ENCODE results near the gene ITGA6. TPM values are rescaled to one million over a fixed set of nuclear protein-coding genes. Genes with fewer than 3 reads are reported as not detected.

The ITGA6 gene
- polyA plus RNA-seq, 3 donors from 2014 or later = 26.8 to 39.9 (median 34.0) TPM

DNA sequence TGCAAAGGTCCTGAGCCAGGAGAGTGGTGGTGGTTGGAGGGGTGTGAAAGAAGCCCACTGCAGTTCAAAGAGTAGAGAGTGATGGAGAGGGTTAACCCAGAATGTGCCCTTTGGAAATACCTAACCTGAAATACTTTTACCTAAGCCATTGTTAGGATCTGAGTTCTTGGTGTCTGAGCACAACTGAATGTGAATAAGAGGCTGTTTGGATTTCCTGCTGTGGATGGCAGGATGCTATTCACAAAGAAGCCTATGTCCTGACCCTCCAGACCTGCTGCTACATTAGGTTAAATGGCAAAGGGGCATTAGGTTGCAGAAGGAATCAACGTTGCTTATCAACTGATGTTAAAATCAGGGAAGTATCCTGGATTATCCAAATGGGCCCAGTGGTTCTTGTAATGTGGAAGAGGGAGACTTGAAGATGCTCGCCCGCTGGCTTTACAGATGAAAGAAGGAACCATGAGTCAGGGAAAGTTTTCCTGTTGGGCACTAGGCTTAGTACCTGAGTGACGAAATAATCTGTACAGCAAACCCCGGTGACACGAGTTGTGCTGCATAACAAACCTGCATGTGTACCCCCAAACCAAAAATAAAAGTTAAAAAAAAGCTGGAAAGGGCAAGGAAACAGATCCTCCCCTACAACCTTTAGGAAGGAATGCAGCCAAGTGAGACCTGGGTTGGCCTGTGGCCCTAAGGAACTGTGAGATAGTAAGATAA, 27.2 kb downstream of the ITGA6 start:
- peak overlapping the region in 4 of 6 donors; percentile 49 to 72 (median 56) for H3K27ac Mint-ChIP-seq
- H3K36me3 Mint-ChIP-seq = no peaks in the 10 kb centered on the region
- no peaks in the 10 kb centered on the region for H3K27me3 Mint-ChIP-seq (ENCODE audit: low read depth in 3 of 3)
- peaks cover 46 to 54% of the 10 kb centered on the region in 2 donors for H3K4me1 Mint-ChIP-seq
- DNase-seq = no peak
- peak overlapping the region in 1 of 5 donors; percentile 31 for H3K4me3 Mint-ChIP-seq
- H3K9me3 Mint-ChIP-seq = no peaks in the 10 kb centered on the region

- Mint-ChIP-seq H3K4me3 (peak overlapping the region in 1 of 5 donors; percentile 22), H3K9me3 (no peaks in the 10 kb centered on the region), H3K36me3 (no peaks in the 10 kb centered on the region), H3K27me3 (ENCODE audit: low read depth in 3 of 3) (no peaks in the 10 kb centered on the region), H3K4me1 (peaks cover 49 to 56% of the 10 kb centered on the region in 2 donors), H3K27ac (peak overlapping the region in 5 of 6 donors; percentile 49 to 72 (median 56))
- DNase-seq = no peak
Observed at GRCh38 chr2:172455121-172455515, 27.7 kb downstream of the ITGA6 start.

DNA sequence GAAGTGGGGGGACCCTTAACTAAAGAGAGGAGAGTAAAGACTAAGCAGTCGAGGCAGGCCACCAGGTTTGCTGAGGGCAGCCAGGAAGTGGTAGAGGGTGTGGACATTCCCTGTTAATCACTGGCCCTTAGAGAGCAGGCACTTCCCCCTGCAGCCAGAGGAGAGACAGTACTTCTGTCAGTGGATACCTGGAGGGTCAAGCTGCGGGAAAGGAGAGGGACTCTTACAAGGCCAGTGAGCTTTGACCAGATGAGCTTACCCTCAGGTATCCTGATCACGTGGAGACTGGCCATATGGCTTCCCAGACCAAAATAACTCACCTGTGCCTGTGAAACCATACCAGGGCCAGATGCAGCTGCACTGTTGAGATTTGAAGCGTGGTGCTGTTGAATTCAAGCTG, 28.6 kb downstream of the ITGA6 start:
- Mint-ChIP-seq H3K36me3 (no peaks in the 10 kb centered on the region), H3K27me3 (ENCODE audit: low read depth in 3 of 3) (no peaks in the 10 kb centered on the region), H3K27ac (peak overlapping the region in 3 of 6 donors; percentile 55 to 82 (median 60)), H3K4me1 (peaks cover 58 to 63% of the 10 kb centered on the region in 2 donors), H3K9me3 (no peaks in the 10 kb centered on the region), H3K4me3 (no peak overlapping the region)
- DNase-seq = no peak

DNA sequence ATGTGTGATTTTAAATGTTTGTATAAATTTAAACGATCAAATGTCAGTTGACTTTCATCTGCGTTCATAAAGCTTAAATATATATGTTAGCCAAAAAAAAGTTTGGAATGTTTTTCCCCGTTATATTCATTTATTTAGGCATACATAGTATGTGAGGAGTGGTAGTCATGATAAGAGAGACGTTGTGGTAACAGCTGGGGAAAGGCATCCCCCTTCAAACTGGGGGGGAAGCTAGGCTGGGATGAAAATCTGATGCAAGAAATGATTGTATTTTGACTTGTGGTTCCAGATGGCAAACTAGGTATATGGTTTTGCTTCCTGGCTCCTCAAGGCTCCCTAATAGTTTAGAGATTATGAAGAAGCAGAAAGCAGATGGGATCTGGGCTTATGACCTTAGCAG, 30.1 kb downstream of the ITGA6 start:
- H3K9me3 Mint-ChIP-seq = no peaks in the 10 kb centered on the region
- peak overlapping the region in 2 of 6 donors; percentile 4 to 12 for H3K27ac Mint-ChIP-seq
- peaks cover 69 to 74% of the 10 kb centered on the region in 2 donors for H3K4me1 Mint-ChIP-seq
- H3K4me3 Mint-ChIP-seq = no peak overlapping the region
- no peaks in the 10 kb centered on the region for H3K36me3 Mint-ChIP-seq
- no peak for DNase-seq
- H3K27me3 Mint-ChIP-seq (ENCODE audit: low read depth in 3 of 3) = no peaks in the 10 kb centered on the region

GRCh38 chr2:172458561-172459124, 31.3 kb downstream of the ITGA6 start:
- Mint-ChIP-seq H3K27me3 (ENCODE audit: low read depth in 3 of 3) (peaks cover 0 to 3% (median 2%) of the 10 kb centered on the region in 3 donors), H3K36me3 (no peaks in the 10 kb centered on the region), H3K9me3 (no peaks in the 10 kb centered on the region), H3K4me3 (no peak overlapping the region), H3K4me1 (peaks cover 77 to 84% of the 10 kb centered on the region in 2 donors), H3K27ac (peak overlapping the region in 3 of 6 donors; percentile 5 to 52 (median 46))
- no peak for DNase-seq

DNA sequence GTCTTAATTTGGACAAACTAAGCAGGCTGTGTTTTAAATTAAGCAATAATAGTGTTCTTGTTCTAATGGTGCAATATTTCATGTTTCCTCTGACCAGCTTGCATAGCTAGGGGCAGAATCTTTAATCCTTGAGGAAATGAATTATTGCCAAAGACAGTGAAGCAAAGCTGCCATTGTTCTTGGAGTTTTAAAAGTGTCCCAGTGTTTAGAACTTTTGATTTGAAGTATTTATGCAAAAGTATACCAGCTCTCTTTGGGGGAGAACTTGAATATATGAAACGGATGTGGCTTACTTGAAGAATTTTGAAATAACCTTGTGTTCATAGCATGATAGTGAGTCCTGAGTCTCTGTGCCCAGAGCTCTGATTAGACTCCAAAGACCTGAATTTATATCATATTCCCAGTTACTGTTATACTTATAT, 33.4 kb downstream of the ITGA6 start:
- Mint-ChIP-seq H3K4me1 (peaks cover 79 to 84% of the 10 kb centered on the region in 2 donors), H3K9me3 (no peaks in the 10 kb centered on the region), H3K36me3 (peaks cover 0 to 3% (median 0%) of the 10 kb centered on the region in 3 donors), H3K27ac (peak overlapping the region; percentile 11 to 84 (median 78)), H3K4me3 (peak overlapping the region; percentile 29 to 74 (median 68)), H3K27me3 (ENCODE audit: low read depth in 3 of 3) (peaks cover 0 to 3% (median 2%) of the 10 kb centered on the region in 3 donors)
- no peak for DNase-seq

GRCh38 chr2:172461591-172462372, 34.4 kb downstream of the ITGA6 start:
- peaks cover 0 to 5% (median 0%) of the 10 kb centered on the region in 3 donors for H3K36me3 Mint-ChIP-seq
- H3K4me1 Mint-ChIP-seq = peaks cover 76 to 78% of the 10 kb centered on the region in 2 donors
- peak overlapping the region; percentile 59 to 81 (median 79) for H3K4me3 Mint-ChIP-seq
- DNase-seq = peak; percentile 63 to 67 (median 66)
- peaks cover 0 to 3% (median 2%) of the 10 kb centered on the region in 3 donors for H3K27me3 Mint-ChIP-seq (ENCODE audit: low read depth in 3 of 3)
- H3K9me3 Mint-ChIP-seq = no peaks in the 10 kb centered on the region
- peak overlapping the region; percentile 23 to 89 (median 79) for H3K27ac Mint-ChIP-seq

GRCh38 chr2:172462373-172462848, 35.0 kb downstream of the ITGA6 start:
- Mint-ChIP-seq H3K36me3 (peaks cover 3 to 11% (median 4%) of the 10 kb centered on the region in 3 donors), H3K27me3 (ENCODE audit: low read depth in 3 of 3) (peaks cover 0 to 3% (median 2%) of the 10 kb centered on the region in 3 donors), H3K4me1 (peaks cover 76 to 78% of the 10 kb centered on the region in 2 donors), H3K9me3 (no peaks in the 10 kb centered on the region), H3K27ac (peak overlapping the region; percentile 23 to 89 (median 79)), H3K4me3 (peak overlapping the region; percentile 59 to 81 (median 79))
- DNase-seq = no peak

DNA sequence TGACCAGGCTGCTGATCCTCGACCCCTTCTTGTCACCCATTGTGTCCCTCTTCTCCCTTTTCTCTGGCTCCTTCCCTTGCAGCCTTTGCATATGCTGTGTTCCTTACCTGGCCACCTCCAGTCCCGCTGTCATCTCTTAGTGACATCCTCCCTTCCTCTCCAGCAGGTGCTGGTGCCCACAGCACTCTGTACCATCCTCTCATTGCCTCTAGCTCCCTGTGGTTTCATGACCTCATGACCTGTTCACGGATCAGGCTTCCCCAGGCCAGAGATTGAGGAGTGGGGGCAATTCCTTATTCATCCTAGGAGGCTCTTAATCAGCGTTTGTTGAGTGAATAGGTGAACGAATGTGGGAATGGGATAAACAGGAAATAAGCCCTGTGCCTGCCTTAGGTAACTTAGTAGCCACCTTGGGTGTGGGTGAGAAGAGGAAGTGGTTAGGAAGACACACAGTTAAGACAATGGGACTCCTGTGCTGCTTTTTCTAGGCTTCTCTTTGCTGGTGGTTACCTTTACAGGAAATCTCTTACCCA, 35.5 kb downstream of the ITGA6 start:
- peak; percentile 53 to 56 (median 54) for DNase-seq
- Mint-ChIP-seq H3K9me3 (no peaks in the 10 kb centered on the region), H3K4me3 (peak overlapping the region; percentile 59 to 81 (median 79)), H3K27ac (peak overlapping the region; percentile 76 to 89 (median 80)), H3K36me3 (peaks cover 3 to 12% (median 4%) of the 10 kb centered on the region in 3 donors), H3K4me1 (peaks cover 76 to 78% of the 10 kb centered on the region in 2 donors), H3K27me3 (ENCODE audit: low read depth in 3 of 3) (peaks cover 0 to 3% (median 2%) of the 10 kb centered on the region in 3 donors)

- Mint-ChIP-seq H3K27me3 (ENCODE audit: low read depth in 3 of 3) (peaks cover 0 to 3% (median 2%) of the 10 kb centered on the region in 3 donors), H3K4me3 (peak overlapping the region; percentile 48 to 81 (median 79)), H3K4me1 (peaks cover 65 to 66% of the 10 kb centered on the region in 2 donors), H3K36me3 (peaks cover 6 to 18% (median 7%) of the 10 kb centered on the region in 3 donors), H3K9me3 (no peaks in the 10 kb centered on the region), H3K27ac (peak overlapping the region; percentile 76 to 89 (median 80))
- DNase-seq = no peak
Observed at GRCh38 chr2:172464400-172465129, 37.2 kb downstream of the ITGA6 start.

GRCh38 chr2:172465417-172466334, 38.3 kb downstream of the ITGA6 start:
- Mint-ChIP-seq H3K4me1 (peaks cover 54 to 55% of the 10 kb centered on the region in 2 donors), H3K36me3 (peaks cover 6 to 19% (median 7%) of the 10 kb centered on the region in 3 donors), H3K4me3 (peak overlapping the region; percentile 8 to 53 (median 34)), H3K9me3 (no peaks in the 10 kb centered on the region), H3K27ac (peak overlapping the region in 3 of 6 donors; percentile 29 to 73 (median 37)), H3K27me3 (ENCODE audit: low read depth in 3 of 3) (peaks cover 0 to 3% (median 2%) of the 10 kb centered on the region in 3 donors)
- DNase-seq = peak; percentile 58 to 68 (median 60)

DNA sequence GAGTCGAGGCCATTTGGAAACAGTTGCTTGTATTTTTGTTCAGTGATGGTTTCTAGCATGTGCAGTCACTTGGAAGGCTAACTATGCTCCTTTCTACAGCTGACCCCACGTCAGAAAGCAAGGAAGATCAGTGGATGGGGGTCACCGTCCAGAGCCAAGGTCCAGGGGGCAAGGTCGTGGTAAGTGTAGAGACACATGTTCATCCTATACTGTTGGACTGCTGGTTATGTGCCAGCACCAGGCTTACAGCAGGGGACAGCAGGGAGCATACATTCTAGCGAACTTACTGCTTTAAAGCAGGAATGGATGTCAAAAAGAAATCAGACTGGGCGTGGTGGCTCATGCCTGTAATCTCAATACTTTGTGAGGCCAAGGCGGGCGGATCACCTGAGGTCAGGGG, 40.0 kb downstream of the ITGA6 start:
- peak overlapping the region in 1 of 6 donors; percentile 65 for H3K27ac Mint-ChIP-seq

More for the DNA sequence above, 40.0 kb downstream of the ITGA6 start:
- Mint-ChIP-seq H3K4me3 (no peak overlapping the region), H3K36me3 (peaks cover 7 to 32% (median 10%) of the 10 kb centered on the region in 3 donors), H3K4me1 (peaks cover 37 to 38% of the 10 kb centered on the region in 2 donors), H3K27me3 (ENCODE audit: low read depth in 3 of 3) (peaks cover 0 to 3% (median 2%) of the 10 kb centered on the region in 3 donors), H3K9me3 (no peaks in the 10 kb centered on the region)
- DNase-seq = no peak

Data from immature natural killer cell (primary cell).